H9 (cell line): Measurements from ENCODE around the gene ZNF423. TPM values are rescaled to one million over a fixed set of nuclear protein-coding genes. Genes with fewer than 3 reads are reported as not detected.

ENCODE experiments used
- DNase-seq: peaks from one replicate; pipeline ENCODE4 v3.0.0-alpha.2; 2017
- H2AFZ ChIP-seq: one replicate; pipeline ENCODE4 v1.6.1; 2013; ENCODE audit warnings: mild to moderate bottlenecking, low read length, control low read depth, moderate library complexity
- H2AK5ac ChIP-seq: 2 replicates; pipeline ENCODE4 v1.6.1; 2013; ENCODE audit warnings: low read length, control low read depth, mixed read lengths; ENCODE audit not compliant: insufficient read length
- H2BK120ac ChIP-seq: one replicate; pipeline ENCODE4 v1.6.1; 2013; ENCODE audit warnings: low read depth, mild to moderate bottlenecking, low read length, control low read depth, inconsistent platforms; ENCODE audit not compliant: poor library complexity, severe bottlenecking
- H2BK12ac ChIP-seq: 2 replicates; pipeline ENCODE4 v1.6.1; 2013; ENCODE audit warnings: low read length, control low read depth, mixed read lengths, low read depth; ENCODE audit not compliant: insufficient read length
- H2BK15ac ChIP-seq: 2 replicates; pipeline ENCODE4 v1.6.1; 2013; ENCODE audit warnings: low read depth, low read length, control low read depth
- H2BK20ac ChIP-seq: one replicate; pipeline ENCODE4 v1.6.1; 2013; ENCODE audit warnings: low read depth, mild to moderate bottlenecking, low read length, control low read depth, inconsistent platforms; ENCODE audit not compliant: poor library complexity, severe bottlenecking
- H2BK5ac ChIP-seq: 2 replicates; pipeline ENCODE4 v1.6.1; 2013; ENCODE audit warnings: low read length, control low read depth, mixed read lengths; ENCODE audit not compliant: insufficient read length
- H3K14ac ChIP-seq: 2 replicates; pipeline ENCODE4 v1.6.1; 2013; ENCODE audit warnings: low read length, control low read depth; ENCODE audit not compliant: insufficient read depth
- H3K18ac ChIP-seq: 2 replicates; pipeline ENCODE4 v1.6.1; 2013; ENCODE audit warnings: low read depth, mild to moderate bottlenecking, mixed read lengths, low read length, control low read depth; ENCODE audit not compliant: insufficient read length
- H3K23ac ChIP-seq: 2 replicates; pipeline ENCODE4 v1.6.1; 2013; ENCODE audit warnings: low read length, control low read depth, mixed read lengths, low read depth; ENCODE audit not compliant: insufficient read length
- H3K23me2 ChIP-seq: 2 replicates; pipeline ENCODE4 v1.6.1; 2013; ENCODE audit warnings: low read depth, mild to moderate bottlenecking, mixed read lengths, low read length, control low read depth; ENCODE audit not compliant: insufficient read length, poor library complexity, severe bottlenecking
- H3K27ac ChIP-seq: 2 replicates; pipeline ENCODE4 v1.5.1; 2013; ENCODE audit warnings: low read length, control low read depth, mixed read lengths, low read depth; ENCODE audit not compliant: insufficient read length
- H3K27me3 ChIP-seq: 2 replicates; pipeline ENCODE4 v1.6.1; 2013; ENCODE audit warnings: low read length, control low read depth, inconsistent platforms; ENCODE audit not compliant: insufficient read depth
- H3K4ac ChIP-seq: 2 replicates; pipeline ENCODE4 v1.6.1; 2013; ENCODE audit warnings: low read depth, mild to moderate bottlenecking, control low read depth, inconsistent platforms, low read length, moderate library complexity
- H3K4me1 ChIP-seq: 2 replicates; pipeline ENCODE4 v1.6.1; 2013; ENCODE audit warnings: low read length, control low read depth, inconsistent platforms; ENCODE audit not compliant: insufficient read depth
- H3K4me2 ChIP-seq: 2 replicates; pipeline ENCODE4 v1.6.1; 2013; ENCODE audit warnings: low read length, control low read depth, mixed read lengths; ENCODE audit not compliant: insufficient read length, insufficient read depth
- H3K56ac ChIP-seq: 2 replicates; pipeline ENCODE4 v1.6.1; 2013; ENCODE audit warnings: low read depth, mild to moderate bottlenecking, mixed read lengths, low read length, control low read depth; ENCODE audit not compliant: insufficient read length
- H3K79me1 ChIP-seq: 2 replicates; pipeline ENCODE4 v1.6.1; 2013; ENCODE audit warnings: low read depth, mild to moderate bottlenecking, moderate library complexity, low read length, control low read depth, inconsistent platforms; ENCODE audit not compliant: insufficient read depth, poor library complexity, severe bottlenecking
- H3K79me2 ChIP-seq: 2 replicates; pipeline ENCODE4 v1.6.1; 2013; ENCODE audit warnings: low read length, control low read depth, inconsistent platforms; ENCODE audit not compliant: insufficient read depth
- H3K9ac ChIP-seq: 2 replicates; pipeline ENCODE4 v1.6.1; 2013; ENCODE audit warnings: low read length, control low read depth, mixed read lengths; ENCODE audit not compliant: insufficient read length; ENCODE audit errors: extremely low read depth
- H3K9me3 ChIP-seq: one replicate; pipeline ENCODE4 v1.6.1; 2013; ENCODE audit warnings: low read depth, low read length, inconsistent platforms; ENCODE audit not compliant: control insufficient read depth
- H3T11ph ChIP-seq: one replicate; pipeline ENCODE4 v1.6.1; 2013; ENCODE audit warnings: mild to moderate bottlenecking, low read length, control low read depth, inconsistent platforms
- H4K20me1 ChIP-seq: one replicate; pipeline ENCODE4 v1.6.1; 2013; ENCODE audit not compliant: control insufficient read depth, insufficient read length, insufficient read depth
- H4K5ac ChIP-seq: 2 replicates; pipeline ENCODE4 v1.6.1; 2013; ENCODE audit warnings: low read depth, mild to moderate bottlenecking, mixed read lengths, low read length, control low read depth; ENCODE audit not compliant: insufficient read length
- H4K8ac ChIP-seq: replicated peaks from 2 replicates; pipeline ENCODE4 v1.6.1; 2013; ENCODE audit warnings: low read length, control low read depth, mixed read lengths, low read depth; ENCODE audit not compliant: insufficient read length
- H4K91ac ChIP-seq: 2 replicates; pipeline ENCODE4 v1.6.1; 2013; ENCODE audit warnings: low read depth, mild to moderate bottlenecking, moderate library complexity, mixed read lengths, low read length, control low read depth; ENCODE audit not compliant: insufficient read length
- H3K27ac Mint-ChIP-seq, 3 experiments: 2 replicates in 2 of 3; 3 replicates in 1 of 3; pipeline ENCODE4 v1.8.0; 2020 to 2021; ENCODE audit warnings: mixed read lengths in 3 of 3, mild to moderate bottlenecking in 1 of 3, moderate library complexity in 1 of 3
- H3K27me3 Mint-ChIP-seq: 2 replicates; pipeline ENCODE4 v1.8.0; 2021; ENCODE audit warnings: low read depth, mild to moderate bottlenecking, moderate library complexity, mixed read lengths
- H3K36me3 Mint-ChIP-seq, 3 experiments: 2 replicates in 2 of 3; 3 replicates in 1 of 3; pipeline ENCODE4 v1.8.0; 2020 to 2021; ENCODE audit warnings: low read depth in 3 of 3, mixed read lengths in 3 of 3; ENCODE audit not compliant: insufficient read depth in 1 of 3
- H3K4me1 Mint-ChIP-seq, 2 experiments: 2 replicates each; pipeline ENCODE4 v1.8.0; 2020; ENCODE audit warnings: mixed read lengths in 2 of 2
- H3K4me3 Mint-ChIP-seq, 2 experiments: 2 replicates in 1 of 2; 3 replicates in 1 of 2; pipeline ENCODE4 v1.8.0; 2020 to 2021; ENCODE audit warnings: mild to moderate bottlenecking in 2 of 2, mixed read lengths in 2 of 2, moderate library complexity in 1 of 2
- H3K9me3 Mint-ChIP-seq, 2 experiments: 2 replicates in 1 of 2; 3 replicates in 1 of 2; pipeline ENCODE4 v1.8.0; 2020; ENCODE audit warnings: mild to moderate bottlenecking in 2 of 2, mixed read lengths in 2 of 2, moderate library complexity in 1 of 2
- CTCF ChIP-seq: fragments of 200-600 bp; sonication (generic); conservative IDR thresholded peaks from 3 replicates; pipeline ENCODE4 v1.8.0; 2021; ENCODE audit warnings: antibody characterized with exemption, mild to moderate bottlenecking
- WGBS: extraction: QIAGEN DNeasy Blood & Tissue Kit; methylation state at CpG from one replicate; pipeline ENCODE4 v1.1.7; 2013; ENCODE audit warnings: missing lambda C conversion rate, low lambda C conversion rate, mixed read lengths; ENCODE audit not compliant: insufficient read length; ENCODE audit errors: extremely low coverage; 5-methylcytosine and 5-hydroxymethylcytosine counted together
- total RNA-seq: library from RNA; stranded (reverse); gene quantifications from 2 replicates; pipeline ENCODE4 v1.2.1, GENCODE V29; 2021

ZNF423 gene
- total RNA-seq, 1 experiment from 2014 or later, result 51.5 TPM

GRCh38 chr16:49504023-49504364 lies 351.9 kb downstream of the ZNF423 start:
- DNase-seq, result no peak
- Histone ChIP-seq H3K56ac (no peak overlapping the region), H3T11ph (no peak overlapping the region), H2BK120ac (no peak overlapping the region), H2BK12ac (no peak overlapping the region), H3K4me1 (no peaks in the 10 kb centered on the region), H3K9ac (no peak overlapping the region), H3K23ac (no peak overlapping the region), H3K4me2 (no peak overlapping the region), H2BK5ac (no peak overlapping the region), H3K27ac (no peak overlapping the region), H3K14ac (no peak overlapping the region), H2AK5ac (no peak overlapping the region), H3K79me2 (no peaks in the 10 kb centered on the region), H4K20me1 (no peaks in the 10 kb centered on the region), H2BK20ac (no peak overlapping the region), H3K79me1 (no peaks in the 10 kb centered on the region), H3K4ac (no peak overlapping the region), H4K91ac (no peak overlapping the region), H2AFZ (no peak overlapping the region), H4K8ac (no peak overlapping the region), H3K18ac (no peak overlapping the region), H3K23me2 (no peaks in the 10 kb centered on the region), H3K9me3 (no peaks in the 10 kb centered on the region), H3K27me3 (no peaks in the 10 kb centered on the region), H4K5ac (no peak overlapping the region), H2BK15ac (no peak overlapping the region)
- H3K27me3 Mint-ChIP-seq, result no peaks in the 10 kb centered on the region
- TF ChIP-seq CTCF, result no peak
- H3K27ac Mint-ChIP-seq, result no peak overlapping the region
- H3K4me1 Mint-ChIP-seq, result peaks cover 0 to 9% of the 10 kb centered on the region in 2 experiments; a peak in 2 of 4 replicates
- no CpG with 5 or more reads among the region's 2 CpGs for WGBS
- H3K9me3 Mint-ChIP-seq, result no peaks in the 10 kb centered on the region
- no peak overlapping the region for H3K4me3 Mint-ChIP-seq
- peaks cover 0 to 5% (median 2%) of the 10 kb centered on the region in 3 experiments; a peak in 2 of 7 replicates for H3K36me3 Mint-ChIP-seq
